NB4 (cell line): Measurements from ENCODE around the gene IDE.

ENCODE experiments used
- DNase-seq: peaks from one replicate; pipeline ENCODE4 v3.0.0; 2010; ENCODE audit warnings: low read depth
- H3K4me3 ChIP-seq: one replicate; pipeline ENCODE4 v1.5.1; 2011; ENCODE audit warnings: mild to moderate bottlenecking, low read depth, low read length, moderate library complexity
- CTCF ChIP-seq: IDR thresholded peaks from one replicate; pipeline ENCODE4 v1.5.1; 2012; ENCODE audit warnings: low read depth, low read length
- MAX ChIP-seq: IDR thresholded peaks from 2 replicates; pipeline ENCODE4 v1.6.1; 2011; ENCODE audit warnings: low read depth, low read length
- MYC ChIP-seq: IDR thresholded peaks from 2 replicates; pipeline ENCODE4 v1.6.1; 2011; ENCODE audit warnings: low read depth, low read length
- POLR2A ChIP-seq: IDR thresholded peaks from 2 replicates; pipeline ENCODE4 v1.6.1; 2011; ENCODE audit warnings: mild to moderate bottlenecking; ENCODE audit not compliant: insufficient read length; ENCODE audit errors: extremely low read depth

The IDE gene

GRCh38 chr10:92493362-92493761 lies 80.5 kb downstream of the IDE start:
- no peak for TF ChIP-seq CTCF
- TF ChIP-seq MYC = no peak
- no peak for TF ChIP-seq MAX
- no peak for TF ChIP-seq POLR2A
- no peak for DNase-seq
- H3K4me3 ChIP-seq = no peak overlapping the region

GRCh38 chr10:92492748-92493240 lies 81.1 kb downstream of the IDE start:
- DNase-seq = no peak
- H3K4me3 ChIP-seq = no peak overlapping the region
- TF ChIP-seq MYC (no peak), CTCF (no peak), MAX (no peak), POLR2A (no peak)

DNA sequence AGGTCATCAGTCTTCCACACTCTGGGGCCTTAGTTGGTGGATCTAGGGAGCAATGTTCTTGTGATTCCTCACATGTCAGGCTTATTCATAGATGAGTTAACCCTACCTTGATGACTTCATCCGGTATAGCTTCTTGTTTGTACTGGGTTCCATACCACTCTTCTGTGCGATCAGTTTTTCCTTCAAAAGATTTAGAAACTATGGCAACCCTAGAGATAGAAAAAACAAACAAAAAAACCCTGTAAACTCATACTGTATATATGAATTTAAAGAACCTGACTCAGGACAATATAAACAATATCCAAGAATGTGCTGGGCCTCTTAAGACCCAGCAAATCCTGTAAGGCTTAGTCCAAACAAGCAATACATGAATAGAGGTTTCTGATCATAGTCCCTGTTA lies 83.5 kb downstream of the IDE start:
- no peak overlapping the region for H3K4me3 ChIP-seq
- DNase-seq = no peak
- TF ChIP-seq POLR2A (no peak), MYC (no peak), MAX (no peak), CTCF (no peak)

GRCh38 chr10:92486637-92487036 lies 87.3 kb downstream of the IDE start:
- no peak overlapping the region for H3K4me3 ChIP-seq
- TF ChIP-seq CTCF (no peak), MAX (no peak), POLR2A (no peak), MYC (no peak)
- peak; percentile 89 for DNase-seq

GRCh38 chr10:92483539-92483938 lies 90.4 kb downstream of the IDE start:
- DNase-seq = no peak
- TF ChIP-seq CTCF (no peak), POLR2A (no peak), MAX (no peak), MYC (no peak)
- no peak overlapping the region for H3K4me3 ChIP-seq

GRCh38 chr10:92480413-92480812 lies 93.5 kb downstream of the IDE start:
- DNase-seq = no peak
- H3K4me3 ChIP-seq = no peak overlapping the region
- TF ChIP-seq MYC (no peak), POLR2A (no peak), MAX (no peak), CTCF (no peak)
